Myocyte (in vitro differentiated cells): Measurements from ENCODE around the gene ATXN7L2. TPM values are rescaled to one million over a fixed set of nuclear protein-coding genes. Genes with fewer than 3 reads are reported as not detected.

ENCODE experiments used
- DNase-seq: peaks from one replicate; pipeline ENCODE4 v3.0.0-alpha.2; 2012; ENCODE audit warnings: low read depth
- total RNA-seq: library from RNA; depleted of rRNA; stranded (reverse); fragments of >200 nt; gene quantifications from 2 replicates; pipeline ENCODE4 v1.2.3, GENCODE V29; 2014

Gene ATXN7L2
- total RNA-seq, 1 donor from 2014 or later: 6.7 TPM

- no peak for DNase-seq
Measured at GRCh38 chr1:109527098-109527811, 43.5 kb downstream of the ATXN7L2 start.

- DNase-seq: peak; percentile 77
Measured at GRCh38 chr1:109527846-109528695, 44.4 kb downstream of the ATXN7L2 start.

- DNase-seq: no peak
Measured at GRCh38 chr1:109528712-109529111, 45.0 kb downstream of the ATXN7L2 start.

DNA sequence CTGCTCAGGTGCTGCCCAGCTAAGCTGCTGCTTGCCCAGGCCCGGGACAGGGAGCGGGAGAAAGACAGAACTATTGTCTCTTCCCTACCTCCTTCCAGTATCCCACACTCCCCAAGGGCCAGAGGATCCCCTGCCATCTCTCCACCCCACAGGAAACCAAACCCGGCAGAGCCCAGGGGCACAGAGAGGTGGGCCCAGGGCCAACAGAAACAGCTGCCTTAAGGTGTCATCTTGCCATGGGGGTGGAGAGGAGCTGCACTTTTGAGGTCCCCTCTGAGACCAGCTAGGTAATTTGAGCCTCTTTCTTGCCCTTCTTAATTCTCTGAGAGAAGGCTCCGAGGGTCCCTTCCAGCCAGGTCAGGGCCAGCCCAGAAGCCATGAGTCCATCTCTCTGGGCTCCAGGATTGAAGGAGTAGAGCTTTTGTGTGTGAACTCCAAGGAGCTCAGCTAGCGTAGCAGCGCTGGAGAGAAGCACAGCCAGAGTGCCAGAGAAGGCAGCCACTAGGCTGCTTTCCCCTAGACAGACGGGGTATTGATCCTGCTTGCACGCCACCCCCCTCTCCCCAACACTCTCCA lies 46.3 kb downstream of the ATXN7L2 start:
- peak; percentile 86 for DNase-seq

GRCh38 chr1:109530457-109531087 lies 46.9 kb downstream of the ATXN7L2 start:
- peak; percentile 50 for DNase-seq

DNA sequence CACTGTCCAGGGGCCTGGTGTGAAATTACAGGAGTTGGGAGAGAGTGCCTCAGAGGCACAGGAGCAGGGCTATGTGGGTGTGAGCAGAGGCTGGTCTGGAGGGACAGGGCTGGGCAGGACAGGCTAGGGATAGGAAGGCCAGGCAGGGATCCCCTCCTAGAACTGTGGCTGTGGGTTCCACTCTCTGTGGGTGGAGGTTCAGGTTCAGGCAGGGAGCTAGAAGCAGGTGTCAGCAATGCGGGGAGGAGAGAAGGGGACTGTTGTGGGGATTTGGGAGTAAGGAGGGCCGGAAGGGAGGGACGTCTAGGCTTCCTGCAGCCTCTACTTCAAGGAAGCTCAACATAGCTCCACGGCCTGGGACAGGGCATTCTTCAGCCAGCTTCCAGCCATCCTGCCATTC lies 47.7 kb downstream of the ATXN7L2 start:
- DNase-seq: no peak

DNA sequence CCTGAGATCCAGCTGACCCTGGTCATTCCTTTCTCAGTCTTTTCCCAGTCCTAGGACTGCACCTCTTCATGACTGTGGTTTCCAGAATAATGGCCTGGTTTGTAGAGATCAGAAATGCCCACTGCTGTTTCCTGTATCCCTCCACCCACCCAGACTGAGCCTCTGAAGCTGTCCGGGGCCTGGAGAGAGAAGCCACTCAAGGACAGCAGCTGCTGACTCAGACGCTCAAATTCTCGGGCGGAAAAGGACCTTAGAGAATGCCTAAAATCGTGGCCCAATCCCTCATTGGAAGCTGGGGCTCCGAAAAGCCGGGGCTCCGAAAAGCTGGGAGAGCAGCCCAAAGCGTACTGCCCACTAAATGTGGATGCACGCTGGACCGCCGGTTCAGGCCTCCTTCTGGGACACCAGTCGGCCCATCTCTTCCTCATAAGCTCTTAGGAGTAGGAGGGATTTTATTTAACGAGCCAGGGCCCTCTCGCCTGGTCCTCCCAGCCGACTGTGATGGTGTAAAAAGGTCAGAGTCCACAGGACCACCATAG lies 48.2 kb downstream of the ATXN7L2 start:
- no peak for DNase-seq

DNA sequence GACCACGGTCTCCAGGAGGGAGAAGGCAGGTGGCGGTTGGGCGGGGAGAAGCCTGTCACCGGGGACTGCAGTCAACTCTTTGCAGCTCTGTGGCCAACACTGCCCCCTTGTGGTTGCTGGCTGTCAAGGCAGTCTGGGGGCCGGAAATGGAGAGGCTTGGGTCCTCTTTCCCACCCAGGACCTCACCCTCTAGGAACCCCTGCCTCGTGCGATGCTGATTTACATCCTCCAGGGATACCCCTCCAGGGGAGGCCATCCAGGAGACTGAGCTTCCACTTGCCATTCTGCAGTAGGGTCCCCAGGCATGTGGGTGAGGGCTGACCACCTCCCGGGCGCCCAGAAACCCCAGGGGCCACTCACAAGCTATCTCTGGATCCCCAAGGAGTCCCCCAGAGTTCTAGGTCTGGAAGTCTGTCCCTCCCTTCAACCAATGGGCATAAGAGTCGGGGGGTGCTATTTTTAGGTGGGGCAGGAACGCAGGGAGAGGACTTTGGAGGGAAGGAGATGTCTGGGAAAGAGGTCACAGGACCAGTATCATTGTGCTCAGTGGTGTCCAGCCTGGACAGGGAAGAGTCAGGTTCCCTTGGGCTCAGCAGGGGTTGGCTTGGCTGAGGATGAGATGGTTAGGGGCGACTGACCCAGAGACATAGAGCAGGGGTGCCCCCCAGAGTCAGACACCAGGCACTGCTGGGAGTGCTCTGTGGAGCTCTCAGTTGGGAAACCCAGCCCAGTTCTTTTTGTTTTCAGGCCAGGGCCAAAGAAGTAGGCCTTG lies 48.8 kb downstream of the ATXN7L2 start:
- DNase-seq: peak; percentile 85

GRCh38 chr1:109534307-109534858 lies 50.7 kb downstream of the ATXN7L2 start:
- no peak for DNase-seq

- DNase-seq: peak; percentile 65
Measured at GRCh38 chr1:109535481-109535880, 51.8 kb downstream of the ATXN7L2 start.

GRCh38 chr1:109535971-109536491 lies 52.3 kb downstream of the ATXN7L2 start:
- peak; percentile 96 for DNase-seq

GRCh38 chr1:109537450-109538178 lies 53.9 kb downstream of the ATXN7L2 start:
- no peak for DNase-seq

GRCh38 chr1:109538827-109539555 lies 55.3 kb downstream of the ATXN7L2 start:
- DNase-seq: no peak

DNA sequence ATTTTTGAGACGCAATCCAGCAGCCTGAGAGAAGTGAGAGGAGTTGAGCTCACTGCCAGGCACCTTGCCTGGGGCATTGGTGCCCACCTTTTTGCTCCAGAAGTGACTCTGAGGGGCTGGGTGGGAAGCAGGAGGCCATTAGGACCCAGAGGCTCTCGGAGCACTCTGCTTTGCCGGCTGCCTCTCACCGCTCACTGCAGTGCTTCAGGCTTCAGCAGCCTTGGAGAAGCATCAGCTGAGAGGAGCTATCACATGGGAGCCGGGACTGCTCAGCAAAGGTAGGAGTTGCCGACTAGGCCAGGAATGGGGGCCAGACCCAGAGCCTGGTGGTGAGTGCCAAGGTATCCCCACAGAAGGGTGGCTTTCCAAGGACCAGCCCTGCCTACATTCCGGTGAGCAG lies 56.0 kb downstream of the ATXN7L2 start, which contains the start of gene GPR61:
TSS of gene GPR61 (plus strand) at position 197 of the 400 bp plus-strand sequence. CDS start 3,151 bp downstream, outside the sequence.
- no peak for DNase-seq

GRCh38 chr1:109541102-109541501 lies 57.4 kb downstream of the ATXN7L2 start:
- DNase-seq: no peak
